Sigmoid colon (tissue), 7 donors: ENCODE measurements around the gene VAC14. TPM values are rescaled to one million over a fixed set of nuclear protein-coding genes. Genes with fewer than 3 reads are reported as not detected.

Experiments used
- DNase-seq: peaks from one replicate; pipeline ENCODE4 v3.0.0-alpha.2; 2019
- H3K27ac ChIP-seq, 4 donors: fragments of 200-600 bp; sonication (generic); one replicate each; pipeline ENCODE4 v1.5.1; 2016 to 2019; ENCODE audit warnings: mild to moderate bottlenecking in 1 of 4
- H3K27me3 ChIP-seq, 3 donors: fragments of 200-600 bp; sonication (generic); one replicate each; pipeline ENCODE4 v1.5.1; 2019; ENCODE audit warnings: mild to moderate bottlenecking in 1 of 3
- H3K36me3 ChIP-seq, 4 donors: fragments of 200-600 bp; sonication (generic); one replicate each; pipeline ENCODE4 v1.5.1; 2016 to 2019
- H3K4me1 ChIP-seq, 4 donors: fragments of 200-600 bp; sonication (generic); one replicate each; pipeline ENCODE4 v1.5.1; 2017 to 2019
- H3K4me3 ChIP-seq, 4 donors: fragments of 200-600 bp; sonication (generic); one replicate each; pipeline ENCODE4 v1.5.1; 2017 to 2019; ENCODE audit warnings: mild to moderate bottlenecking in 2 of 4, moderate library complexity in 1 of 4
- H3K9me3 ChIP-seq, 4 donors: fragments of 200-600 bp in 3 of 4; sonication (generic) in 3 of 4; one replicate each; pipeline versions ENCODE4 v1.5.1 to v1.6.1; 2013 to 2019
- EP300 ChIP-seq, 4 donors: sonication (generic); formaldehyde crosslinking; IDR thresholded peaks; one replicate each; pipeline ENCODE4 v1.6.1; 2017; ENCODE audit warnings: antibody characterized with exemption in 4 of 4
- POLR2A ChIP-seq, 2 donors: fragments of 450-650 bp; IDR thresholded peaks; one replicate each; pipeline ENCODE4 v1.6.1; 2016; ENCODE audit warnings: antibody characterized with exemption in 2 of 2, mild to moderate bottlenecking in 2 of 2, moderate library complexity in 2 of 2
- POLR2AphosphoS5 ChIP-seq, 4 donors: sonication (generic); formaldehyde crosslinking; IDR thresholded peaks; one replicate each; pipeline ENCODE4 v1.6.1; 2017; ENCODE audit warnings: antibody characterized with exemption in 4 of 4
- WGBS, 2 donors: extraction: QIAGEN DNeasy Blood & Tissue Kit; methylation state at CpG; one replicate each; pipeline ENCODE4 v1.1.7; 2013; 5-methylcytosine and 5-hydroxymethylcytosine counted together
- intact Hi-C: fragments of 100-400 bp; cut with DNase I; formaldehyde crosslinking; loops from one replicate; pipeline ENCODE4 v1.15.1; 2023
- polyA plus RNA-seq, 3 donors: library from polyadenylated mRNA; stranded (reverse); fragments of 200-250 nt; gene quantifications; one replicate each; pipeline ENCODE4 v1.2.3, GENCODE V29; 2013
- total RNA-seq, 4 donors: library from RNA; depleted of rRNA; stranded (reverse); fragments of >200 nt; gene quantifications; one replicate each; pipeline ENCODE4 v1.1.0, GENCODE V29; 2016
- TF ChIP-seq, protein P1 (sequence below), 4 experiments: fragments of 450-650 bp in 3 of 4; fragments of 200-600 bp in 1 of 4; IDR thresholded peaks; one replicate each; pipeline ENCODE4 v1.5.1; 2016 to 2019; ENCODE audit warnings: antibody characterized with exemption in 4 of 4, mild to moderate bottlenecking in 3 of 4, moderate library complexity in 2 of 4
- donor health status: healthy with polysubstance abuse.
- donor health status: Bipolar disorder and iron deficiency.
- donor health status: healthy.

Gene VAC14
- total and polyA plus RNA-seq, 7 donors = 16.8 to 36.2 (median 22.1) TPM

DNA sequence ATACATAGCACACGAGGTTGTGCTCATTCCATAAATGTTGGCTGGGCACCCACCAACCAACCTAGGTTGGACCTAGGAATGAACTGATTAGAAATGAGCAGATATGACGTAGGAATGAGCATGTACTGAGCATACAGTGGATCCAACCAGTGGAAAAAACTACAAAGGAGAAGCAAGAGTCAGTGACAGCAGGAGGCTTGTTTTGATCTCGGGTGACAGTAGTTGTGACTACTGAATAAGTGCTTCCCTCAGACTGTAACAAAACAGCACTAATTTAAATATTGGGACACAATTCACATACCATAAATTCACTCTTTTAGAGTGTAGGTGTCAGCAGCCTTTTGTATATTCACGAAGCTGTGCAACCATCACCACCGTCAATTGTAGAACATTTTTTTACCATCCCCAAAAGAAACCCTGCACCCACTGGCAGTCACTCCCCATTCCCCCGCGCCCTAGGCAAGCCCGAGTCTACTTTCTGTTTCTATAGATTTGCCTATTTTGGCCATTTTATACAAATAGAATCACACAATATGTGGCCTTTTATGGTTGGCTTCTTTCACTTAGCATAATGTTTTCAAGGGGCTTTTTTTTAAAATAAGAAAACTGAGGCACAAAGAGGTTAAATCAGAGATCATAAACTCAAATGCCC is 7.0 kb downstream of the VAC14 start:
- Histone ChIP-seq H3K27me3 (no peaks in the 10 kb centered on the region), H3K4me1 (peaks cover 0 to under 1% (median 0%) of the 10 kb centered on the region in 4 donors), H3K9me3 (no peaks in the 10 kb centered on the region), H3K27ac (no peak overlapping the region), H3K4me3 (no peak overlapping the region), H3K36me3 (no peaks in the 10 kb centered on the region)
- intact Hi-C loops = no loop called here
- no peak for DNase-seq
- no peak for TF ChIP-seq POLR2A (IDR thresholded peaks at IDR 0.05)
- TF ChIP-seq POLR2AphosphoS5 (IDR thresholded peaks at IDR 0.05) = no peak
- TF ChIP-seq EP300 (IDR thresholded peaks at IDR 0.05) = no peak
- TF ChIP-seq, protein P1, sequence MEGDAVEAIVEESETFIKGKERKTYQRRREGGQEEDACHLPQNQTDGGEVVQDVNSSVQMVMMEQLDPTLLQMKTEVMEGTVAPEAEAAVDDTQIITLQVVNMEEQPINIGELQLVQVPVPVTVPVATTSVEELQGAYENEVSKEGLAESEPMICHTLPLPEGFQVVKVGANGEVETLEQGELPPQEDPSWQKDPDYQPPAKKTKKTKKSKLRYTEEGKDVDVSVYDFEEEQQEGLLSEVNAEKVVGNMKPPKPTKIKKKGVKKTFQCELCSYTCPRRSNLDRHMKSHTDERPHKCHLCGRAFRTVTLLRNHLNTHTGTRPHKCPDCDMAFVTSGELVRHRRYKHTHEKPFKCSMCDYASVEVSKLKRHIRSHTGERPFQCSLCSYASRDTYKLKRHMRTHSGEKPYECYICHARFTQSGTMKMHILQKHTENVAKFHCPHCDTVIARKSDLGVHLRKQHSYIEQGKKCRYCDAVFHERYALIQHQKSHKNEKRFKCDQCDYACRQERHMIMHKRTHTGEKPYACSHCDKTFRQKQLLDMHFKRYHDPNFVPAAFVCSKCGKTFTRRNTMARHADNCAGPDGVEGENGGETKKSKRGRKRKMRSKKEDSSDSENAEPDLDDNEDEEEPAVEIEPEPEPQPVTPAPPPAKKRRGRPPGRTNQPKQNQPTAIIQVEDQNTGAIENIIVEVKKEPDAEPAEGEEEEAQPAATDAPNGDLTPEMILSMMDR (IDR thresholded peaks at IDR 0.05) = no peak
- WGBS, 2 donors = 76 to 88% methylated on average over 8 of the region's 8 CpGs

DNA sequence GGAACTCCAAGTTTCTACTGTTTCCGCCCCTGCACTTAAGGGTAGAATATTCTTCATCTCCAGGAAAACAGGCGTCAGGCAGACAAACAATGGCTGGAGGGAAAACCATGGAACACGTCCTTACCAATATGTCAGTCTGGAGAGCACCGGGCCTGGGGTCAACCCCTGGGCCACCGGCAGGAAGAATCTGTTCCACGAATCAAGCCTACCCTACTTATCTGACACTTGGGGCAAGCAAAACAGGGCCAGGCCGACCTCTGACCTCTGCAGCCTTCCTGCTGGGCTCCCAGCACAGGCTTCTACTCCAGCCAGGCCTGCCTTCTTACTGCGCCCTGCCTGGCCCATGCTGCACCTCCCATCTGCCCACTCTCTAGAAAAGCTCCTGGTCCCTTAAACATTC is 10.1 kb downstream of the VAC14 start:
- H3K9me3 ChIP-seq = no peaks in the 10 kb centered on the region
- TF ChIP-seq EP300 (IDR thresholded peaks at IDR 0.05) (no peak), POLR2A (IDR thresholded peaks at IDR 0.05) (no peak), POLR2AphosphoS5 (IDR thresholded peaks at IDR 0.05) (no peak)
- TF ChIP-seq, protein P1 (IDR thresholded peaks at IDR 0.05) = no peak
- no peak overlapping the region for H3K27ac ChIP-seq
- no peaks in the 10 kb centered on the region for H3K4me1 ChIP-seq
- intact Hi-C loops = no loop called here
- H3K36me3 ChIP-seq = peaks cover 0 to 11% (median 5%) of the 10 kb centered on the region in 4 donors
- WGBS, 2 donors = 89 to 90% methylated on average over 8 of the region's 8 CpGs
- no peak for DNase-seq
- H3K27me3 ChIP-seq = no peaks in the 10 kb centered on the region
- no peak overlapping the region for H3K4me3 ChIP-seq

DNA sequence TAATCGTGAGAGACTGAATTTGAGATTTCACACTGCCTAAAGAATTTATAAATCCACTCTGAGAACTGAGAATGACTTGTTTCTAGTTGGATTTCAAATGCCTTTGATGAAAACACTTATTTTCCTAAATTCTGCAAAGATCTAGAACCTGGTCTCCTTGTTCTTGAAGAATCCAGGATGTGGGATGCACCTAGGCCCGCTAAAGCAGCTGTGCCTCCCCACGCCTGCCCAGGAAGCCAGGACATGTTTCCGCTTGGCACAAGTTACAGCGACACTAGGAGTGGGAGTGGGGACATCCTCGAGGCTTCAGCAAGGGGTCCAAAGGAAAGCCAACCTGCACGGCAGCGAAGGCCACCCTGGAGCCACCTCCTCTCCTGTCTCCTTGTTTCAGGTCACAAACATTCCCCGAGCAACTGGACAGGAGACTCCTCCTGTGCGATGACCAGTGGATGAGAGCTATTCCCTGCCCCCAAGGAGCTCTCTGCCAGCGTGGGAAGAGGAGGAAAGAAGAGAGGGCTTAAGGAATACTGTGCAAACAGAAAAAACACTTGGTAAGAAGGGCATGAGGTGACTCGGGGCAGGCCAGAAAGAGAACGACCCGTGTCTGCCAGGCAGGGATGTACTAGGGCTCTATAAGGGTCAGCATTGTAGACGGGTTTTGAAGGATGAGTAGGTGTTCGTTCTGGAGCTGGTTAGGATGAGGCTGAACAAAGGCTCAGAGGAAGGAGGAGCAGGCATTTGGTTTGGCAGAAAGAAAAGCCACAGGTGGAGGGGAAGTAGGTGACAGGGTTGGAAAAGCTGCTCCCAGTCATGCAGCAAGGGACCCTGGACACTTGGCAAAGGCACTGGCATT is 11.1 kb downstream of the VAC14 start:
- Histone ChIP-seq H3K4me1 (no peaks in the 10 kb centered on the region), H3K36me3 (peaks cover 8 to 21% (median 11%) of the 10 kb centered on the region in 4 donors), H3K4me3 (no peak overlapping the region), H3K27ac (no peak overlapping the region), H3K9me3 (no peaks in the 10 kb centered on the region), H3K27me3 (no peaks in the 10 kb centered on the region)
- DNase-seq = no peak
- intact Hi-C loops = no loop called here
- TF ChIP-seq EP300 (IDR thresholded peaks at IDR 0.05) = no peak
- no peak for TF ChIP-seq POLR2AphosphoS5 (IDR thresholded peaks at IDR 0.05)
- TF ChIP-seq POLR2A (IDR thresholded peaks at IDR 0.05) = no peak
- TF ChIP-seq, protein P1 (IDR thresholded peaks at IDR 0.05) = no peak
- WGBS, 2 donors = 86 to 90% methylated on average over 16 of the region's 16 CpGs

DNA sequence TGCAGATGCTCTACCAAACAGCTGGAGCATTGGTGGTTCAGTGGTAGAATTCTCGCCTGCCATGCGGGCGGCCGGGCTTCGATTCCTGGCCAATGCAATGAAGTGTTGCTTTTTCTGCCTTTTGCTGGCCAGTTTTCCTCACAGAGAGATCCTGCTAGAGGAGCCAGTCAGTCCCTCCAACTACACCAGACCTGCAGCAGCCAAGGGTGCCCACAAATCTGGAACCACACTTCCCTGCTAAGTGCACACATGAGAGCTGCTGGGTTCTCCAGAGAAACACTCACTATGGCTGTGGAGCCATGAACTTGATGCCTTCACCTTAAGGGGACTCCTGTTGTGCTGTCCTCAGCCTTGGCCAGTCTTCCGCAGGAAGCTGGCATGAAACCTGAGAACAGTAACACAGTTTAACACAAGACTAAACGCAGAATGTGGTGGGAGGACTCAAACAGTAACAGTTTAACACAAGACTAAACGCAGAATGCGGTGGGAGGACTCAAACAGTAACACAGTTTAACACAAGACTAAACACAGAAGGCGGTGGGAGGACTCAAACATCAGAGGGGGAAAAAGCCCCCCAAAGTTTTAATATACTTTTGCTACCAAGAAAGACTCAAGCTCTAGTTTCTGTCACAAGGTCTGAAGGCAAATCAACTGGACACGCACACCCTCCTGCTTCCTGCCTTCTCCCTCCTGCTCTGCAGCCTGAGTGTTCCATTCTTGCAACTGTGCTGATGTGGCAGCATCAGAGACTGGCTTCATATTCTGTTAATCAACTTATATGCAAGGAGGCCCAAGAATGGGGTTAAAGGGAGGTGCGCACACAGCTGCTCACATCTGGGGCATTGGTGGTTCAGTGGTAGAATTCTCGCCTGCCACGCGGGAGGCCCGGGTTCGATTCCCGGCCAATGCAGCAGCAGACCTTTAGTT is 12.0 kb downstream of the VAC14 start:
- Histone ChIP-seq H3K4me1 (no peaks in the 10 kb centered on the region), H3K27ac (no peak overlapping the region), H3K27me3 (no peaks in the 10 kb centered on the region), H3K4me3 (no peak overlapping the region), H3K9me3 (no peaks in the 10 kb centered on the region), H3K36me3 (peaks cover 11 to 29% (median 17%) of the 10 kb centered on the region in 4 donors)
- intact Hi-C loops = no loop called here
- WGBS, 2 donors = 83 to 89% methylated on average over 18 of the region's 18 CpGs
- DNase-seq = peak; percentile 82
- TF ChIP-seq, protein P1 (IDR thresholded peaks at IDR 0.05) = no peak
- TF ChIP-seq EP300 (IDR thresholded peaks at IDR 0.05) (no peak), POLR2AphosphoS5 (IDR thresholded peaks at IDR 0.05) (no peak), POLR2A (IDR thresholded peaks at IDR 0.05) (no peak)
